ENCODE data around the gene RAB6B. TPM values are rescaled to one million over a fixed set of nuclear protein-coding genes. Genes with fewer than 3 reads are reported as not detected.

Gene RAB6B
- total and polyA plus RNA-seq, 2 experiments from 2014 or later: 1.2 to 3.9 TPM

GRCh38 chr3:133888726-133889340 is 6.8 kb downstream of the RAB6B start:
- Histone ChIP-seq H3K36me3 (ENCODE audit: insufficient read depth) (no peaks in the 10 kb centered on the region), H2AFZ (no peak overlapping the region), H3K79me2 (replicated peaks; ENCODE audit: insufficient read depth) (no peaks in the 10 kb centered on the region; the same call in 1 of the 2 replicates), H3K4me1 (ENCODE audit: insufficient read depth) (peaks cover 7% of the 10 kb centered on the region), H3K4me3 (no peak overlapping the region), H3K27me3 (ENCODE audit: insufficient read depth) (peaks cover 10% of the 10 kb centered on the region), H3K4me2 (no peak overlapping the region), H3K27ac (ENCODE audit: low read depth) (no peak overlapping the region), H3F3A (replicated peaks; ENCODE audit: low read depth) (no peaks in the 10 kb centered on the region), H4K20me1 (replicated peaks; ENCODE audit: insufficient read depth) (no peaks in the 10 kb centered on the region), H3K9me2 (ENCODE audit: insufficient read depth) (no peaks in the 10 kb centered on the region)
- H3K27ac Mint-ChIP-seq: peak overlapping the region; percentile 61; the same call in 1 of the 2 replicates
- H3K4me3 Mint-ChIP-seq: no peak overlapping the region
- DNase-seq (ENCODE audit: low spot score): no peak
- no peaks in the 10 kb centered on the region for H3K9me3 Mint-ChIP-seq
- TF ChIP-seq NANOG (IDR thresholded peaks at IDR 0.05; ENCODE audit: borderline replicate concordance) (no peak), ZNF114 (CRISPR knock-in tag; IDR thresholded peaks at IDR 0.05) (no peak), CREB1 (CRISPR knock-in tag; IDR thresholded peaks at IDR 0.05; ENCODE audit: low read depth) (no peak), CTCF (conservative IDR thresholded peaks at IDR 0.05; ENCODE audit: low read depth in 2 of 2) (no peak), EZH2 (IDR thresholded peaks at IDR 0.05; ENCODE audit: low read depth, unreplicated experiment) (no peak)
- TF ChIP-seq, protein P1, sequence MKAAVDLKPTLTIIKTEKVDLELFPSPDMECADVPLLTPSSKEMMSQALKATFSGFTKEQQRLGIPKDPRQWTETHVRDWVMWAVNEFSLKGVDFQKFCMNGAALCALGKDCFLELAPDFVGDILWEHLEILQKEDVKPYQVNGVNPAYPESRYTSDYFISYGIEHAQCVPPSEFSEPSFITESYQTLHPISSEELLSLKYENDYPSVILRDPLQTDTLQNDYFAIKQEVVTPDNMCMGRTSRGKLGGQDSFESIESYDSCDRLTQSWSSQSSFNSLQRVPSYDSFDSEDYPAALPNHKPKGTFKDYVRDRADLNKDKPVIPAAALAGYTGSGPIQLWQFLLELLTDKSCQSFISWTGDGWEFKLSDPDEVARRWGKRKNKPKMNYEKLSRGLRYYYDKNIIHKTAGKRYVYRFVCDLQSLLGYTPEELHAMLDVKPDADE (IDR thresholded peaks at IDR 0.05): no peak
- H3K4me1 Mint-ChIP-seq: peaks cover 19% of the 10 kb centered on the region
- H3K27me3 Mint-ChIP-seq (ENCODE audit: insufficient read depth, low read depth, poor library complexity): peaks cover 15% of the 10 kb centered on the region
- H3K36me3 Mint-ChIP-seq (ENCODE audit: low read depth): no peaks in the 10 kb centered on the region
- ATAC-seq: no peak

GRCh38 chr3:133887803-133888703 is 7.6 kb downstream of the RAB6B start:
- Mint-ChIP-seq H3K4me3 (no peak overlapping the region), H3K27ac (no peak overlapping the region), H3K27me3 (ENCODE audit: insufficient read depth, low read depth, poor library complexity) (peaks cover 9% of the 10 kb centered on the region), H3K9me3 (no peaks in the 10 kb centered on the region), H3K36me3 (ENCODE audit: low read depth) (no peaks in the 10 kb centered on the region), H3K4me1 (peaks cover 14% of the 10 kb centered on the region)
- ATAC-seq: peak; percentile 26; the same call in 2 of the 3 replicates
- H3F3A ChIP-seq (replicated peaks; ENCODE audit: low read depth): no peaks in the 10 kb centered on the region
- H4K20me1 ChIP-seq (replicated peaks; ENCODE audit: insufficient read depth): no peaks in the 10 kb centered on the region
- H3K27me3 ChIP-seq (ENCODE audit: insufficient read depth): peaks cover 2% of the 10 kb centered on the region; the same call in 1 of the 2 replicates
- no peak overlapping the region for H3K27ac ChIP-seq (ENCODE audit: low read depth)
- H3K4me2 ChIP-seq: no peak overlapping the region
- DNase-seq (ENCODE audit: low spot score): no peak
- H3K4me1 ChIP-seq (ENCODE audit: insufficient read depth): 0 out of 2 replicates have a peak, but pooled peaks cover 6% of the 10 kb centered on the region
- H3K36me3 ChIP-seq (ENCODE audit: insufficient read depth): no peaks in the 10 kb centered on the region
- no peaks in the 10 kb centered on the region; the same call in 1 of the 2 replicates for H3K79me2 ChIP-seq (replicated peaks; ENCODE audit: insufficient read depth)
- H3K9me2 ChIP-seq (ENCODE audit: insufficient read depth): no peaks in the 10 kb centered on the region
- no peak overlapping the region for H2AFZ ChIP-seq
- no peak overlapping the region for H3K4me3 ChIP-seq
- TF ChIP-seq STAT1 (IDR thresholded peaks at IDR 0.05; ENCODE audit: unreplicated experiment): no peak
- no peak for TF ChIP-seq NANOG (IDR thresholded peaks at IDR 0.05; ENCODE audit: borderline replicate concordance)
- TF ChIP-seq CTCF (conservative IDR thresholded peaks at IDR 0.05; ENCODE audit: low read depth in 2 of 2): no peak
- TF ChIP-seq EZH2phosphoT487 (IDR thresholded peaks at IDR 0.05; ENCODE audit: unreplicated experiment): no peak
- TF ChIP-seq POLR2AphosphoS5 (IDR thresholded peaks at IDR 0.05; ENCODE audit: low read depth): no peak
- TF ChIP-seq ZNF331 (CRISPR knock-in tag; IDR thresholded peaks at IDR 0.05; ENCODE audit: low read depth): no peak
- TF ChIP-seq CREB1 (CRISPR knock-in tag; IDR thresholded peaks at IDR 0.05; ENCODE audit: low read depth): no peak
